ENCODE results near the gene PCDHA5.
"Not testable (repeated sequence)": the region's sequence is repeated elsewhere in the genome, so short reads cannot be mapped to it uniquely, and the experiment has no call there.

PCDHA5 gene

GRCh38 chr5:140821375-140822280 lies at the start of gene PCDHA5:
Gene PCDHA5 (plus strand): TSS chr5:140821613.
- no peak for DNase-seq (ENCODE audit: extremely low read depth, low read depth)
- TF ChIP-seq CTCF (IDR thresholded peaks at IDR 0.05; ENCODE audit: low read depth, low read length): peak; percentile 22

GRCh38 chr5:140780512-140780911 lies 40.9 kb upstream of the PCDHA5 start:
- DNase-seq (ENCODE audit: extremely low read depth, low read depth): no peak
- TF ChIP-seq CTCF (IDR thresholded peaks at IDR 0.05; ENCODE audit: low read depth, low read length): no peak

- no peak for TF ChIP-seq CTCF (IDR thresholded peaks at IDR 0.05; ENCODE audit: low read depth, low read length)
- DNase-seq (ENCODE audit: extremely low read depth, low read depth): no peak
Observed at GRCh38 chr5:140785905-140786686, 35.3 kb upstream of the PCDHA5 start, which contains the start of gene PCDHA1. Gene PCDHA1 (plus strand): TSS chr5:140786140.

GRCh38 chr5:140787422-140787821 lies 34.0 kb upstream of the PCDHA5 start:
- not testable (repeated sequence) for DNase-seq (ENCODE audit: extremely low read depth, low read depth)

- DNase-seq (ENCODE audit: extremely low read depth, low read depth): not testable (repeated sequence)
Observed at GRCh38 chr5:140787849-140788504, 33.4 kb upstream of the PCDHA5 start.

GRCh38 chr5:140791089-140791488 lies 30.3 kb upstream of the PCDHA5 start:
- TF ChIP-seq CTCF (IDR thresholded peaks at IDR 0.05; ENCODE audit: low read depth, low read length): no peak
- DNase-seq (ENCODE audit: extremely low read depth, low read depth): no peak

GRCh38 chr5:140794595-140795258 lies 26.7 kb upstream of the PCDHA5 start, which contains the start of gene PCDHA2:
Gene PCDHA2 (plus strand): TSS chr5:140794852.
- no peak; the same call in 1 of the 2 replicates for TF ChIP-seq CTCF (IDR thresholded peaks at IDR 0.05; ENCODE audit: low read depth, low read length)
- no peak for DNase-seq (ENCODE audit: extremely low read depth, low read depth)
